GM23338 (cell line): ENCODE results near the gene SEPTIN6. TPM values are rescaled to one million over a fixed set of nuclear protein-coding genes. Genes with fewer than 3 reads are reported as not detected.

Experiments
- ATAC-seq: fragments of 200-7000 bp; cut with Tn5 transposase; 3 replicates; pipeline ENCODE4 v1.9.1; 2020
- DNase-seq: peaks from one replicate; pipeline ENCODE4 v3.0.0-alpha.2; 2015; ENCODE audit warnings: low spot score
- H2AFZ ChIP-seq: fragments of 200-600 bp; sonication (generic); 2 replicates; pipeline ENCODE4 v1.8.0; 2016; ENCODE audit warnings: antibody characterized with exemption, mild to moderate bottlenecking, moderate library complexity
- H3F3A ChIP-seq: fragments of 200-600 bp; sonication (generic); replicated peaks from 2 replicates; pipeline ENCODE4 v1.8.0; 2017; ENCODE audit warnings: antibody characterized with exemption, mixed run types, low read depth
- H3K27ac ChIP-seq: fragments of 200-600 bp; sonication (generic); 2 replicates; pipeline ENCODE4 v1.6.1; 2016; ENCODE audit warnings: low read depth
- H3K27me3 ChIP-seq: fragments of 200-600 bp; sonication (generic); 2 replicates; pipeline ENCODE4 v1.8.0; 2016; ENCODE audit warnings: mild to moderate bottlenecking, mixed run types, moderate library complexity; ENCODE audit not compliant: insufficient read depth
- H3K36me3 ChIP-seq: fragments of 200-600 bp; sonication (generic); 2 replicates; pipeline ENCODE4 v1.8.0; 2016; ENCODE audit warnings: mild to moderate bottlenecking; ENCODE audit not compliant: insufficient read depth
- H3K4me1 ChIP-seq: fragments of 200-600 bp; sonication (generic); 2 replicates; pipeline ENCODE4 v1.8.0; 2016; ENCODE audit warnings: mild to moderate bottlenecking, moderate library complexity; ENCODE audit not compliant: insufficient read depth
- H3K4me2 ChIP-seq: fragments of 200-600 bp; sonication (generic); 2 replicates; pipeline ENCODE4 v1.7.1; 2017; ENCODE audit warnings: mixed run types
- H3K4me3 ChIP-seq: fragments of 200-600 bp; sonication (generic); 2 replicates; pipeline ENCODE4 v1.6.1; 2016; ENCODE audit warnings: mixed run types
- H3K79me2 ChIP-seq: fragments of 200-600 bp; sonication (generic); replicated peaks from 2 replicates; pipeline ENCODE4 v1.8.0; 2017; ENCODE audit warnings: mild to moderate bottlenecking; ENCODE audit not compliant: insufficient read depth
- H3K9me2 ChIP-seq: fragments of 200-600 bp; sonication (generic); 2 replicates; pipeline ENCODE4 v1.8.0; 2017; ENCODE audit not compliant: insufficient read depth
- H4K20me1 ChIP-seq: fragments of 200-600 bp; sonication (generic); replicated peaks from 2 replicates; pipeline ENCODE4 v1.8.0; 2017; ENCODE audit warnings: mild to moderate bottlenecking; ENCODE audit not compliant: insufficient read depth
- H3K27ac Mint-ChIP-seq: 2 replicates; pipeline ENCODE4 v1.8.0; 2020; ENCODE audit warnings: inconsistent platforms, mild to moderate bottlenecking, moderate library complexity, mixed read lengths
- H3K27me3 Mint-ChIP-seq: 3 replicates; pipeline ENCODE4 v1.8.0; 2022; ENCODE audit warnings: low read depth, mild to moderate bottlenecking, moderate library complexity, mixed read lengths, inconsistent platforms; ENCODE audit not compliant: insufficient read depth, poor library complexity
- H3K36me3 Mint-ChIP-seq: 3 replicates; pipeline ENCODE4 v1.8.0; 2021; ENCODE audit warnings: low read depth, mild to moderate bottlenecking, inconsistent platforms, moderate library complexity, mixed read lengths
- H3K4me1 Mint-ChIP-seq: 3 replicates; pipeline ENCODE4 v1.8.0; 2020; ENCODE audit warnings: mild to moderate bottlenecking, inconsistent platforms, mixed read lengths
- H3K4me3 Mint-ChIP-seq: 3 replicates; pipeline ENCODE4 v1.8.0; 2021; ENCODE audit warnings: moderate library complexity, mild to moderate bottlenecking, inconsistent platforms, mixed read lengths
- H3K9me3 Mint-ChIP-seq: 3 replicates; pipeline ENCODE4 v1.8.0; 2020; ENCODE audit warnings: moderate library complexity, mild to moderate bottlenecking, inconsistent platforms, mixed read lengths
- EZH2 ChIP-seq: fragments of 200-600 bp; sonication (generic); IDR thresholded peaks from one replicate; pipeline ENCODE4 v1.8.0; 2017; ENCODE audit warnings: antibody characterized with exemption, mild to moderate bottlenecking, low read depth; ENCODE audit not compliant: unreplicated experiment
- STAT1 ChIP-seq: IDR thresholded peaks from one replicate; pipeline ENCODE4 v1.6.1; 2016; ENCODE audit warnings: antibody characterized with exemption; ENCODE audit not compliant: unreplicated experiment
- ZNF114 ChIP-seq: fragments of 250-450 bp; sonication (Bioruptor Pico); IDR thresholded peaks from 2 replicates; pipeline ENCODE4 v1.5.0; 2020; ENCODE audit warnings: mild to moderate bottlenecking, moderate library complexity
- ZNF331 ChIP-seq: fragments of 250-450 bp; sonication (Bioruptor Pico); IDR thresholded peaks from 2 replicates; pipeline ENCODE4 v1.5.0; 2020; ENCODE audit warnings: low read depth, mild to moderate bottlenecking, moderate library complexity
- polyA plus RNA-seq: library from polyadenylated mRNA; unstranded; fragments of >200 nt; fragmentation: Nextera tagmentation; extraction: Ambion mirVana; gene quantifications from 2 replicates; pipeline ENCODE4 v1.2.1, GENCODE V29; 2016
- total RNA-seq: library from RNA; depleted of rRNA; stranded (reverse); fragments of >200 nt; shearing (Covaris generic); gene quantifications from 2 replicates; pipeline ENCODE4 v1.2.3, GENCODE V29; 2014
- TF ChIP-seq, protein P1 (sequence below), 2 experiments: fragments of 200-600 bp in 1 of 2; sonication (generic) in 1 of 2; conservative IDR thresholded peaks; 2 replicates each; pipeline versions ENCODE4 v1.5.1 to v1.6.1; 2016 to 2017; ENCODE audit warnings: antibody characterized with exemption in 2 of 2, low read depth in 2 of 2, mild to moderate bottlenecking in 2 of 2, moderate library complexity in 1 of 2
- TF ChIP-seq, protein P2 (sequence below): fragments of 250-450 bp; sonication (Bioruptor Pico); IDR thresholded peaks from 2 replicates; pipeline ENCODE4 v1.5.0; 2020; ENCODE audit warnings: mild to moderate bottlenecking, moderate library complexity
- TF ChIP-seq, protein P3 (sequence below): IDR thresholded peaks from one replicate; pipeline ENCODE4 v1.6.1; 2018; ENCODE audit warnings: antibody characterized with exemption; ENCODE audit not compliant: unreplicated experiment

SEPTIN6 gene
- total and polyA plus RNA-seq, 2 experiments from 2014 or later = 37.0 to 43.6 TPM

DNA sequence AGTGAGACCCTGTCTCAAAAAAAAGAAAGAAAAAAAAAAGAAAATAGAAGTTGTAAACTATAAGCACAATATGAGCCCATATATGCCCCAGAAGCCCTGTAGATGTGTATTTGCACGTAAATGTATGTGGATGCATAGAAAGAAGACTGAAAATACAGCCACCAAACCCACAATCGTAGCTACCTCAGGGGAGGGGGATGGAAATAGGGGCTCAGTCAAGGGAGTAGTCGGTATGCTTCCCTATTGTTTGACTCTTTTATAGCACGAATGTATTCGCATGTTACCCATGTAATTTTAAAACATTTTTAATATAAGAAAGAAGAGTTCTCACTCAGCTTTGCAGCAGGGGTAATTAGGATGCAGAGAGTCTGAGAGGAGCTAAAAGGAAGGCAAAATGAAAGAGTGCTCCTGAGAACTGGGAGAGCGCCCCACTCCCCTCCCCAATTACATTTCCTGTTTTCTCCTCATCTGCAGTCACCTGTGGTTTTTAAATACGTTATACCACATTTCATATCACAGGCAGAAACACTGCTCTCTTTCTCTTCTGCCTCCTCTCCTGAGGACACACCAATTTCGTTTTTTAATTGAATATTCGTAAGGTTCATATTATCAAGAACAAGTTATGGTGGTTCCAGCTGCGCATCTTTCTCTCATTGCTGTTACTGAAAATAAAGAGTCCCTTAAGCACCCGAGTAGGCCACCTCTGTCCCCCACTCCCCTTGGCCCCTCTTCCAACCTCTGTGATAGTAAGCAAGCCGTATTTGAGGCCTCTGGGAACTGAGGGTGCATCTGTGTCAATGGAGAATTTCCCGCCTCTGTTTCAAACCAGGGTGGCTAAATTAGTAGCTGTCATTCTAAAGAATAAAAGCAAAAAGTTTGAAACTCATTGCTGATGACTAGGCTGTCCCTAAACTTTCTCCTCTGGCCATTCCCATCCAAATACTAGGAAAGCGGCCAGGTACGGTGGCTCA lies 10.7 kb downstream of the SEPTIN6 start:
- Histone ChIP-seq H3K27ac (peak overlapping the region; percentile 32; the same call in 1 of the 2 replicates), H3K27me3 (no peaks in the 10 kb centered on the region), H3F3A (no peaks in the 10 kb centered on the region), H3K4me1 (peaks cover 15% of the 10 kb centered on the region), H3K36me3 (no peaks in the 10 kb centered on the region), H3K4me2 (0 out of 2 replicates have a peak overlapping the region, but pooled peaks have one; percentile 38), H3K79me2 (peaks cover 55% of the 10 kb centered on the region), H4K20me1 (no peaks in the 10 kb centered on the region), H2AFZ (no peak overlapping the region), H3K4me3 (no peak overlapping the region), H3K9me2 (no peaks in the 10 kb centered on the region)
- Mint-ChIP-seq H3K4me3 (peak overlapping the region; percentile 13; the same call in 2 of the 3 replicates), H3K36me3 (no peaks in the 10 kb centered on the region), H3K27me3 (no peaks in the 10 kb centered on the region), H3K4me1 (peaks cover 28% of the 10 kb centered on the region), H3K9me3 (no peaks in the 10 kb centered on the region), H3K27ac (no peak overlapping the region; the same call in 1 of the 2 replicates)
- ATAC-seq (no peak), DNase-seq (no peak)
- TF ChIP-seq, protein P1, sequence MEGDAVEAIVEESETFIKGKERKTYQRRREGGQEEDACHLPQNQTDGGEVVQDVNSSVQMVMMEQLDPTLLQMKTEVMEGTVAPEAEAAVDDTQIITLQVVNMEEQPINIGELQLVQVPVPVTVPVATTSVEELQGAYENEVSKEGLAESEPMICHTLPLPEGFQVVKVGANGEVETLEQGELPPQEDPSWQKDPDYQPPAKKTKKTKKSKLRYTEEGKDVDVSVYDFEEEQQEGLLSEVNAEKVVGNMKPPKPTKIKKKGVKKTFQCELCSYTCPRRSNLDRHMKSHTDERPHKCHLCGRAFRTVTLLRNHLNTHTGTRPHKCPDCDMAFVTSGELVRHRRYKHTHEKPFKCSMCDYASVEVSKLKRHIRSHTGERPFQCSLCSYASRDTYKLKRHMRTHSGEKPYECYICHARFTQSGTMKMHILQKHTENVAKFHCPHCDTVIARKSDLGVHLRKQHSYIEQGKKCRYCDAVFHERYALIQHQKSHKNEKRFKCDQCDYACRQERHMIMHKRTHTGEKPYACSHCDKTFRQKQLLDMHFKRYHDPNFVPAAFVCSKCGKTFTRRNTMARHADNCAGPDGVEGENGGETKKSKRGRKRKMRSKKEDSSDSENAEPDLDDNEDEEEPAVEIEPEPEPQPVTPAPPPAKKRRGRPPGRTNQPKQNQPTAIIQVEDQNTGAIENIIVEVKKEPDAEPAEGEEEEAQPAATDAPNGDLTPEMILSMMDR (conservative IDR thresholded peaks at IDR 0.05; ENCODE audit: low read depth in 2 of 2) = no peak
- TF ChIP-seq, protein P2, sequence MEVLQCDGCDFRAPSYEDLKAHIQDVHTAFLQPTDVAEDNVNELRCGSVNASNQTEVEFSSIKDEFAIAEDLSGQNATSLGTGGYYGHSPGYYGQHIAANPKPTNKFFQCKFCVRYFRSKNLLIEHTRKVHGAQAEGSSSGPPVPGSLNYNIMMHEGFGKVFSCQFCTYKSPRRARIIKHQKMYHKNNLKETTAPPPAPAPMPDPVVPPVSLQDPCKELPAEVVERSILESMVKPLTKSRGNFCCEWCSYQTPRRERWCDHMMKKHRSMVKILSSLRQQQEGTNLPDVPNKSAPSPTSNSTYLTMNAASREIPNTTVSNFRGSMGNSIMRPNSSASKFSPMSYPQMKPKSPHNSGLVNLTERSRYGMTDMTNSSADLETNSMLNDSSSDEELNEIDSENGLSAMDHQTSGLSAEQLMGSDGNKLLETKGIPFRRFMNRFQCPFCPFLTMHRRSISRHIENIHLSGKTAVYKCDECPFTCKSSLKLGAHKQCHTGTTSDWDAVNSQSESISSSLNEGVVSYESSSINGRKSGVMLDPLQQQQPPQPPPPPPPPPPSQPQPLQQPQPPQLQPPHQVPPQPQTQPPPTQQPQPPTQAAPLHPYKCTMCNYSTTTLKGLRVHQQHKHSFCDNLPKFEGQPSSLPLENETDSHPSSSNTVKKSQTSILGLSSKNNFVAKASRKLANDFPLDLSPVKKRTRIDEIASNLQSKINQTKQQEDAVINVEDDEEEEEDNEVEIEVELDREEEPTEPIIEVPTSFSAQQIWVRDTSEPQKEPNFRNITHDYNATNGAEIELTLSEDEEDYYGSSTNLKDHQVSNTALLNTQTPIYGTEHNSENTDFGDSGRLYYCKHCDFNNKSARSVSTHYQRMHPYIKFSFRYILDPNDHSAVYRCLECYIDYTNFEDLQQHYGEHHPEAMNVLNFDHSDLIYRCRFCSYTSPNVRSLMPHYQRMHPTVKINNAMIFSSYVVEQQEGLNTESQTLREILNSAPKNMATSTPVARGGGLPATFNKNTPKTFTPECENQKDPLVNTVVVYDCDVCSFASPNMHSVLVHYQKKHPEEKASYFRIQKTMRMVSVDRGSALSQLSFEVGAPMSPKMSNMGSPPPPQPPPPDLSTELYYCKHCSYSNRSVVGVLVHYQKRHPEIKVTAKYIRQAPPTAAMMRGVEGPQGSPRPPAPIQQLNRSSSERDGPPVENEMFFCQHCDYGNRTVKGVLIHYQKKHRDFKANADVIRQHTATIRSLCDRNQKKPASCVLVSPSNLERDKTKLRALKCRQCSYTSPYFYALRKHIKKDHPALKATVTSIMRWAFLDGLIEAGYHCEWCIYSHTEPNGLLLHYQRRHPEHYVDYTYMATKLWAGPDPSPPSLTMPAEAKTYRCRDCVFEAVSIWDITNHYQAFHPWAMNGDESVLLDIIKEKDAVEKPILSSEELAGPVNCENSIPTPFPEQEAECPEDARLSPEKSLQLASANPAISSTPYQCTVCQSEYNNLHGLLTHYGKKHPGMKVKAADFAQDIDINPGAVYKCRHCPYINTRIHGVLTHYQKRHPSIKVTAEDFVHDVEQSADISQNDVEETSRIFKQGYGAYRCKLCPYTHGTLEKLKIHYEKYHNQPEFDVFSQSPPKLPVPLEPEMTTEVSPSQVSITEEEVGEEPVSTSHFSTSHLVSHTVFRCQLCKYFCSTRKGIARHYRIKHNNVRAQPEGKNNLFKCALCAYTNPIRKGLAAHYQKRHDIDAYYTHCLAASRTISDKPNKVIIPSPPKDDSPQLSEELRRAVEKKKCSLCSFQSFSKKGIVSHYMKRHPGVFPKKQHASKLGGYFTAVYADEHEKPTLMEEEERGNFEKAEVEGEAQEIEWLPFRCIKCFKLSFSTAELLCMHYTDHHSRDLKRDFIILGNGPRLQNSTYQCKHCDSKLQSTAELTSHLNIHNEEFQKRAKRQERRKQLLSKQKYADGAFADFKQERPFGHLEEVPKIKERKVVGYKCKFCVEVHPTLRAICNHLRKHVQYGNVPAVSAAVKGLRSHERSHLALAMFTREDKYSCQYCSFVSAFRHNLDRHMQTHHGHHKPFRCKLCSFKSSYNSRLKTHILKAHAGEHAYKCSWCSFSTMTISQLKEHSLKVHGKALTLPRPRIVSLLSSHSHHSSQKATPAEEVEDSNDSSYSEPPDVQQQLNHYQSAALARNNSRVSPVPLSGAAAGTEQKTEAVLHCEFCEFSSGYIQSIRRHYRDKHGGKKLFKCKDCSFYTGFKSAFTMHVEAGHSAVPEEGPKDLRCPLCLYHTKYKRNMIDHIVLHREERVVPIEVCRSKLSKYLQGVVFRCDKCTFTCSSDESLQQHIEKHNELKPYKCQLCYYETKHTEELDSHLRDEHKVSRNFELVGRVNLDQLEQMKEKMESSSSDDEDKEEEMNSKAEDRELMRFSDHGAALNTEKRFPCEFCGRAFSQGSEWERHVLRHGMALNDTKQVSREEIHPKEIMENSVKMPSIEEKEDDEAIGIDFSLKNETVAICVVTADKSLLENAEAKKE (CRISPR knock-in tag) = no peak
- TF ChIP-seq, protein P3, sequence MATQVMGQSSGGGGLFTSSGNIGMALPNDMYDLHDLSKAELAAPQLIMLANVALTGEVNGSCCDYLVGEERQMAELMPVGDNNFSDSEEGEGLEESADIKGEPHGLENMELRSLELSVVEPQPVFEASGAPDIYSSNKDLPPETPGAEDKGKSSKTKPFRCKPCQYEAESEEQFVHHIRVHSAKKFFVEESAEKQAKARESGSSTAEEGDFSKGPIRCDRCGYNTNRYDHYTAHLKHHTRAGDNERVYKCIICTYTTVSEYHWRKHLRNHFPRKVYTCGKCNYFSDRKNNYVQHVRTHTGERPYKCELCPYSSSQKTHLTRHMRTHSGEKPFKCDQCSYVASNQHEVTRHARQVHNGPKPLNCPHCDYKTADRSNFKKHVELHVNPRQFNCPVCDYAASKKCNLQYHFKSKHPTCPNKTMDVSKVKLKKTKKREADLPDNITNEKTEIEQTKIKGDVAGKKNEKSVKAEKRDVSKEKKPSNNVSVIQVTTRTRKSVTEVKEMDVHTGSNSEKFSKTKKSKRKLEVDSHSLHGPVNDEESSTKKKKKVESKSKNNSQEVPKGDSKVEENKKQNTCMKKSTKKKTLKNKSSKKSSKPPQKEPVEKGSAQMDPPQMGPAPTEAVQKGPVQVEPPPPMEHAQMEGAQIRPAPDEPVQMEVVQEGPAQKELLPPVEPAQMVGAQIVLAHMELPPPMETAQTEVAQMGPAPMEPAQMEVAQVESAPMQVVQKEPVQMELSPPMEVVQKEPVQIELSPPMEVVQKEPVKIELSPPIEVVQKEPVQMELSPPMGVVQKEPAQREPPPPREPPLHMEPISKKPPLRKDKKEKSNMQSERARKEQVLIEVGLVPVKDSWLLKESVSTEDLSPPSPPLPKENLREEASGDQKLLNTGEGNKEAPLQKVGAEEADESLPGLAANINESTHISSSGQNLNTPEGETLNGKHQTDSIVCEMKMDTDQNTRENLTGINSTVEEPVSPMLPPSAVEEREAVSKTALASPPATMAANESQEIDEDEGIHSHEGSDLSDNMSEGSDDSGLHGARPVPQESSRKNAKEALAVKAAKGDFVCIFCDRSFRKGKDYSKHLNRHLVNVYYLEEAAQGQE = no peak
- TF ChIP-seq EZH2 = no peak
- TF ChIP-seq STAT1 = no peak
- no peak for TF ChIP-seq ZNF331 (CRISPR knock-in tag)
- TF ChIP-seq ZNF114 (CRISPR knock-in tag) = no peak
